Fibroblast of skin of right quadriceps (primary cell): ENCODE measurements around the gene THAP7.
"Not testable (repeated sequence)": the region's sequence is repeated elsewhere in the genome, so short reads cannot be mapped to it uniquely, and the experiment has no call there.

ENCODE experiments used
- DNase-seq: peaks from one replicate; pipeline ENCODE4 v3.0.0-alpha.2; 2013

THAP7 gene

GRCh38 chr22:21001601-21002325 is at the start of gene THAP7:
Gene THAP7, minus strand, starts transcription at chr22:21002118. Its CDS starts 207 bp downstream, at chr22:21001911.
- peak; percentile 94 for DNase-seq

- no peak for DNase-seq
Observed at GRCh38 chr22:21051145-21051830, 49.4 kb upstream of the THAP7 start.

GRCh38 chr22:21048965-21049364 is 47.0 kb upstream of the THAP7 start:
- not testable (repeated sequence) for DNase-seq

- not testable (repeated sequence) for DNase-seq
Observed at GRCh38 chr22:21048448-21048847, 46.5 kb upstream of the THAP7 start.

- DNase-seq = no peak
Observed at GRCh38 chr22:21047730-21048129, 45.8 kb upstream of the THAP7 start.

- no peak for DNase-seq
Observed at GRCh38 chr22:21047035-21047661, 45.2 kb upstream of the THAP7 start.

- DNase-seq = peak; percentile 90
Observed at GRCh38 chr22:21045585-21046294, 43.8 kb upstream of the THAP7 start, which contains the start of gene LRRC74B. Gene LRRC74B, plus strand, starts transcription at chr22:21045946. Its CDS starts 41 bp downstream, at chr22:21045987.

GRCh38 chr22:21044931-21045584 is 43.1 kb upstream of the THAP7 start:
- peak; percentile 74 for DNase-seq

- no peak for DNase-seq
Observed at GRCh38 chr22:21043860-21044535, 42.1 kb upstream of the THAP7 start.

- DNase-seq = no peak
Observed at GRCh38 chr22:21042978-21043859, 41.3 kb upstream of the THAP7 start.

- peak; percentile 75 for DNase-seq
Observed at GRCh38 chr22:21041937-21042336, 40.0 kb upstream of the THAP7 start.

- not testable (repeated sequence) for DNase-seq
Observed at GRCh38 chr22:21039158-21039557, 37.2 kb upstream of the THAP7 start.

- no peak for DNase-seq
Observed at GRCh38 chr22:21038405-21038804, 36.5 kb upstream of the THAP7 start.

GRCh38 chr22:21034989-21035388 is 33.1 kb upstream of the THAP7 start:
- DNase-seq = no peak

- DNase-seq = no peak
Observed at GRCh38 chr22:21033895-21034294, 32.0 kb upstream of the THAP7 start.

GRCh38 chr22:21032868-21033688 is 31.2 kb upstream of the THAP7 start:
- no peak for DNase-seq

- no peak for DNase-seq
Observed at GRCh38 chr22:21032037-21032867, 30.3 kb upstream of the THAP7 start, which contains the start of gene SLC7A4. Gene SLC7A4, minus strand, starts transcription at chr22:21032561. Its CDS starts 749 bp downstream, at chr22:21031812.

GRCh38 chr22:21031545-21032036 is 29.7 kb upstream of the THAP7 start:
- DNase-seq = no peak
